Smooth muscle cell of the brain vasculature (primary cell): ENCODE measurements around the gene FFAR3.
"Not testable (repeated sequence)": the region's sequence is repeated elsewhere in the genome, so short reads cannot be mapped to it uniquely, and the experiment has no call there.

ENCODE experiments used
- DNase-seq: peaks from one replicate; pipeline ENCODE4 v3.0.0-alpha.2; 2012; ENCODE audit warnings: low read depth, low spot score

Gene FFAR3

GRCh38 chr19:35375505-35376307 is 17.4 kb downstream of the FFAR3 start:
- no peak for DNase-seq

- DNase-seq, result no peak
These were observed 19.4 kb downstream of the FFAR3 start for GRCh38 chr19:35377656-35378055.

- DNase-seq, result no peak
These were observed 20.1 kb downstream of the FFAR3 start for GRCh38 chr19:35378356-35378755.

- not testable (repeated sequence) for DNase-seq
These were observed 21.3 kb downstream of the FFAR3 start for GRCh38 chr19:35379545-35379944.

GRCh38 chr19:35379992-35380391 is 21.7 kb downstream of the FFAR3 start:
- no peak for DNase-seq

GRCh38 chr19:35380450-35381124 is 22.3 kb downstream of the FFAR3 start:
- no peak for DNase-seq

GRCh38 chr19:35381318-35381717 is 23.1 kb downstream of the FFAR3 start:
- DNase-seq, result no peak

- no peak for DNase-seq
These were observed 23.7 kb downstream of the FFAR3 start for GRCh38 chr19:35381926-35382325.

- no peak for DNase-seq
These were observed 25.3 kb downstream of the FFAR3 start for GRCh38 chr19:35383536-35383935.

- DNase-seq, result no peak
These were observed 30.2 kb downstream of the FFAR3 start for GRCh38 chr19:35388277-35389054.

GRCh38 chr19:35389192-35389861 is 31.1 kb downstream of the FFAR3 start:
- no peak for DNase-seq

GRCh38 chr19:35392742-35393715 is 34.8 kb downstream of the FFAR3 start:
- DNase-seq, result no peak

- DNase-seq, result no peak
These were observed 37.3 kb downstream of the FFAR3 start for GRCh38 chr19:35395382-35396199.

- no peak for DNase-seq
These were observed 38.1 kb downstream of the FFAR3 start for GRCh38 chr19:35396240-35396885.

- DNase-seq, result no peak
These were observed 38.8 kb downstream of the FFAR3 start for GRCh38 chr19:35397064-35397463.

GRCh38 chr19:35398570-35398969 is 40.3 kb downstream of the FFAR3 start:
- DNase-seq, result no peak

GRCh38 chr19:35399231-35399630 is 41.0 kb downstream of the FFAR3 start:
- DNase-seq, result no peak

GRCh38 chr19:35399948-35400772 is 41.9 kb downstream of the FFAR3 start:
- DNase-seq, result no peak
